Adrenal gland (tissue), 5 donors: ENCODE data around the gene PHETA1.

Experiments used
- POLR2A ChIP-seq, 2 donors: fragments of 450-650 bp; IDR thresholded peaks; one replicate each; pipeline ENCODE4 v1.6.1; 2017; ENCODE audit warnings: antibody characterized with exemption in 2 of 2, mild to moderate bottlenecking in 2 of 2, moderate library complexity in 1 of 2
- TF ChIP-seq, protein P1 (sequence below), 6 experiments: fragments of 450-650 bp in 4 of 6; fragments of 200-600 bp in 2 of 6; sonication (generic) in 1 of 6; IDR thresholded peaks; 1 replicate in 5 of 6; 2 replicates in 1 of 6; pipeline versions ENCODE4 v1.5.1 to v1.8.0; 2016 to 2021; ENCODE audit warnings: antibody characterized with exemption in 6 of 6, mild to moderate bottlenecking in 2 of 6, moderate library complexity in 1 of 6
- donor health status: DM: no; HTN: no; CAD: no.

DNA sequence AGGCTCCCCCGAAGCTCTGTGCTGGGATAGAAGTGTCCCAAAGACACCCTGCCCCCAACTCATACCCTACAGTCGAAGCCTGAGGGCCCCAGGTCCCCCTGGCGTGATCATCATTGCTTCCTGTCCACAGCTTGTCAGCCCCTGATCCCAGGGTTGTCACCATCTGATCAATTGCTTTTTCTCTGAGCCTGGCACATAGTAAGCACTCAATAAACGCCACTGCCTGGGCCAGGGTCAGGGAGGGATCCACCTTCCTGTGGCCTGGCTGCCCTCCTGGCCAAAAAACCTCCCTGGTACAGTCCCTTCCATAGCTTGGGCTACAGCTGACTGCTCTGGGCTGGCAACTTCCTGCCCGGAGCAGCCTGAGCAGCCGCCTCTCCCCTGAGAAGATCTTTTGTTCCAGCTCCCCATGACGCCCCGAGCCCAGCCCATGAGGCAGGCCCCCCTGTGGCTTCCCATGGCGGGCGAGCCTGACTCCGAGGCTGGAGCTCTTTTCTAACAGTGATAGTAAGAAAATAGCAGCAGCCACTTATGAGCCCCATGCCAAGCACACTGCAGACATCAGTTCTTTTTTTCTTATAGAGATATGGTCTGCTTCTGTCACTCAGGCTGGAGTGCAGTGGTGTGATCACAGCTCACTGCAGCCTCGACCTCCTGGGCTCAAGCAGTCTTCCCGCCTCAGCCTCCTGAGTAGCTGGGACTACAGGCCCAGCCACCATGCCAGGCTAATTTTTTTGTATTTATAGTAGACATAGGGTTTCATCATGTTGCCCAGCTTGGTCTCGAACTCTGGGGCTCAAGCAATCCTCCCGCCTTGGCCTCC, 43.3 kb upstream of the PHETA1 start:
- no peak for TF ChIP-seq POLR2A (IDR thresholded peaks at IDR 0.05)
- TF ChIP-seq, protein P1, sequence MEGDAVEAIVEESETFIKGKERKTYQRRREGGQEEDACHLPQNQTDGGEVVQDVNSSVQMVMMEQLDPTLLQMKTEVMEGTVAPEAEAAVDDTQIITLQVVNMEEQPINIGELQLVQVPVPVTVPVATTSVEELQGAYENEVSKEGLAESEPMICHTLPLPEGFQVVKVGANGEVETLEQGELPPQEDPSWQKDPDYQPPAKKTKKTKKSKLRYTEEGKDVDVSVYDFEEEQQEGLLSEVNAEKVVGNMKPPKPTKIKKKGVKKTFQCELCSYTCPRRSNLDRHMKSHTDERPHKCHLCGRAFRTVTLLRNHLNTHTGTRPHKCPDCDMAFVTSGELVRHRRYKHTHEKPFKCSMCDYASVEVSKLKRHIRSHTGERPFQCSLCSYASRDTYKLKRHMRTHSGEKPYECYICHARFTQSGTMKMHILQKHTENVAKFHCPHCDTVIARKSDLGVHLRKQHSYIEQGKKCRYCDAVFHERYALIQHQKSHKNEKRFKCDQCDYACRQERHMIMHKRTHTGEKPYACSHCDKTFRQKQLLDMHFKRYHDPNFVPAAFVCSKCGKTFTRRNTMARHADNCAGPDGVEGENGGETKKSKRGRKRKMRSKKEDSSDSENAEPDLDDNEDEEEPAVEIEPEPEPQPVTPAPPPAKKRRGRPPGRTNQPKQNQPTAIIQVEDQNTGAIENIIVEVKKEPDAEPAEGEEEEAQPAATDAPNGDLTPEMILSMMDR (IDR thresholded peaks at IDR 0.05) = no peak
